MM.1S (cell line): ENCODE data around the gene RCSD1.

Experiments used
- CTCF ChIP-seq: fragments of 300-600 bp; sonication (generic); IDR thresholded peaks from 2 replicates; pipeline ENCODE4 v1.5.1; 2016; ENCODE audit warnings: antibody characterized with exemption, low read length, mixed read lengths
- EZH2 ChIP-seq: fragments of 300-600 bp; sonication (generic); optimal IDR thresholded peaks from 2 replicates; pipeline ENCODE3; 2017; ENCODE audit warnings: low read depth, mild to moderate bottlenecking, antibody characterized with exemption, low read length, mixed read lengths
- EZH2phosphoT487 ChIP-seq: fragments of 300-600 bp; sonication (generic); IDR thresholded peaks from 2 replicates; pipeline ENCODE4 v1.6.1; 2018; ENCODE audit warnings: antibody characterized with exemption, low read length

GRCh38 chr1:167707942-167708341 lies 77.9 kb downstream of the RCSD1 start:
- TF ChIP-seq CTCF = no peak
- no peak for TF ChIP-seq EZH2
- no peak for TF ChIP-seq EZH2phosphoT487
